ENCODE measurements around the gene PSMC2.

DNA sequence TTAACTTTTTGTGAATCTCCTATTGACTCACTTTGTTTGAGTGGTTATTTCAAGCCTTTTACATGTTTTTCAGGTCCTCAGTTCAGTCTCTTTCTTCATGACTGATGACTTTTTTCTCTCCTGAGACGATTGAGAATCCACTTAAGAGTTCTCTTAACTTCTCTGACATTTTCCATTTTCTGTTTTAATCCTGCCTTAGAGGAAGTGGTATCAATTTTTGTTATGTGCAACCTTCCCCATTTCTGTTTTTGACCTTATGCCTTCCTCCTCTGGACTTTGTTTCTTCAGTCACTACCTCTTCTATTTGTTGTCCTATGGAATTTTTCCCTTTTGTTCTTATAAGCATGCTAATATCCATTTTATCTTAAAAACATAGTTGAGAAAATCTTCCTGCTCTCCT is 2.4 kb downstream of the PSMC2 start:
- TF ChIP-seq CTCF (IDR thresholded peaks at IDR 0.05) (no peak), POLR2A (IDR thresholded peaks at IDR 0.05) (no peak)

All from testis (tissue), 2 donors.